HG03060 (cell line): ENCODE measurements around the gene CITED1.
A peak's percentile ranks its signal among the peaks of the same experiment; 100 is the strongest.

Source experiments
- ATAC-seq: cut with Tn5 transposase; IDR thresholded peaks from one replicate; pipeline ENCODE4 v1.9.1; 2021; ENCODE audit warnings: low read depth, moderate number of reproducible peaks; ENCODE audit not compliant: unreplicated experiment

The CITED1 gene

GRCh38 chrX:72309297-72310071 lies 3.8 kb upstream of the CITED1 start:
- no peak for ATAC-seq

- ATAC-seq: no peak
Measured at GRCh38 chrX:72308566-72309296, 3.0 kb upstream of the CITED1 start.

- no peak for ATAC-seq
Measured at GRCh38 chrX:72308209-72308565, 2.5 kb upstream of the CITED1 start.

- no peak for ATAC-seq
Measured at GRCh38 chrX:72307646-72308051, 1.9 kb upstream of the CITED1 start.

- no peak for ATAC-seq
Measured at GRCh38 chrX:72306851-72307645, 1.3 kb upstream of the CITED1 start.

- no peak for ATAC-seq
Measured at GRCh38 chrX:72306085-72306801, 529 bp upstream of the CITED1 start.

- ATAC-seq: no peak
Measured at GRCh38 chrX:72304877-72305276, 837 bp downstream of the CITED1 start.

GRCh38 chrX:72301781-72302180 lies 3.9 kb downstream of the CITED1 start:
- no peak for ATAC-seq

- no peak for ATAC-seq
Measured at GRCh38 chrX:72299891-72300630, 5.7 kb downstream of the CITED1 start.

GRCh38 chrX:72297953-72298730 lies 7.6 kb downstream of the CITED1 start:
- no peak for ATAC-seq

- ATAC-seq: no peak
Measured at GRCh38 chrX:72296991-72297390, 8.7 kb downstream of the CITED1 start.

- ATAC-seq: no peak
Measured at GRCh38 chrX:72295745-72296144, 10.0 kb downstream of the CITED1 start.

GRCh38 chrX:72294497-72294896 lies 11.2 kb downstream of the CITED1 start:
- no peak for ATAC-seq

GRCh38 chrX:72282302-72282701 lies 23.4 kb downstream of the CITED1 start:
- ATAC-seq: no peak

- no peak for ATAC-seq
Measured at GRCh38 chrX:72280321-72280845, 25.3 kb downstream of the CITED1 start.

GRCh38 chrX:72276478-72276953 lies 29.2 kb downstream of the CITED1 start:
- peak; percentile 11 for ATAC-seq

GRCh38 chrX:72274526-72274925 lies 31.2 kb downstream of the CITED1 start:
- no peak for ATAC-seq

GRCh38 chrX:72273718-72274117 lies 32.0 kb downstream of the CITED1 start:
- no peak for ATAC-seq

- ATAC-seq: no peak
Measured at GRCh38 chrX:72272868-72273267, 32.8 kb downstream of the CITED1 start.
